C4-2B (cell line): Measurements from ENCODE around the gene TRPV3.

ENCODE experiments used
- H3K27ac ChIP-seq: fragments of 450-650 bp; 2 replicates; pipeline ENCODE4 v1.5.1; 2017
- CTCF ChIP-seq: fragments of 450-650 bp; conservative IDR thresholded peaks from 2 replicates; pipeline ENCODE4 v1.5.1; 2017; ENCODE audit warnings: mild to moderate bottlenecking
- ZFX ChIP-seq: fragments of 450-650 bp; IDR thresholded peaks from 2 replicates; pipeline ENCODE4 v1.6.1; 2017

TRPV3 gene

GRCh38 chr17:3596804-3597464 lies 39.3 kb upstream of the TRPV3 start:
- TF ChIP-seq ZFX (no peak), CTCF (no peak)
- H3K27ac ChIP-seq, result no peak overlapping the region

GRCh38 chr17:3594976-3595375 lies 37.4 kb upstream of the TRPV3 start:
- TF ChIP-seq CTCF, result no peak
- H3K27ac ChIP-seq, result no peak overlapping the region

- H3K27ac ChIP-seq, result no peak overlapping the region
- no peak for TF ChIP-seq CTCF
Observed at GRCh38 chr17:3594051-3594800, 36.6 kb upstream of the TRPV3 start.

DNA sequence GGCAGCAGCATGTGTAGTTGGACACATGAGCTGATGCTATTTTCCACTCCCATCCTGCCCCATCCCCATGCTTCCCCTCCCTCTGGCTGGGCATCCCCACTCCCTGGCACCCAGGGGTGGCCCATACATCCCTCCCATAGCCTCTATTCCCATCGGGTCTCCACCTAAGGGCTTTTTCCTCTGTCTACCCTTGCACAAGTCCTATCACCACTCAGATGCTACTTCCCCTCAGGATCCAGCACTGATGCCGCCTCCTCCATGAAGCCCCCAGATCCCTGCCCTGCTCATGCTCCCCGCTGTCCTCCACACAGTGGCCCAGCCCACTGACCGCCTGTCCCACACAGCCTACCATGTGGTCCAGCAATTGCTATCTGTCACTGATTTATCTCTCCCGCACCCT lies 35.8 kb upstream of the TRPV3 start:
- no peak overlapping the region for H3K27ac ChIP-seq
- no peak for TF ChIP-seq CTCF
- TF ChIP-seq ZFX, result no peak

DNA sequence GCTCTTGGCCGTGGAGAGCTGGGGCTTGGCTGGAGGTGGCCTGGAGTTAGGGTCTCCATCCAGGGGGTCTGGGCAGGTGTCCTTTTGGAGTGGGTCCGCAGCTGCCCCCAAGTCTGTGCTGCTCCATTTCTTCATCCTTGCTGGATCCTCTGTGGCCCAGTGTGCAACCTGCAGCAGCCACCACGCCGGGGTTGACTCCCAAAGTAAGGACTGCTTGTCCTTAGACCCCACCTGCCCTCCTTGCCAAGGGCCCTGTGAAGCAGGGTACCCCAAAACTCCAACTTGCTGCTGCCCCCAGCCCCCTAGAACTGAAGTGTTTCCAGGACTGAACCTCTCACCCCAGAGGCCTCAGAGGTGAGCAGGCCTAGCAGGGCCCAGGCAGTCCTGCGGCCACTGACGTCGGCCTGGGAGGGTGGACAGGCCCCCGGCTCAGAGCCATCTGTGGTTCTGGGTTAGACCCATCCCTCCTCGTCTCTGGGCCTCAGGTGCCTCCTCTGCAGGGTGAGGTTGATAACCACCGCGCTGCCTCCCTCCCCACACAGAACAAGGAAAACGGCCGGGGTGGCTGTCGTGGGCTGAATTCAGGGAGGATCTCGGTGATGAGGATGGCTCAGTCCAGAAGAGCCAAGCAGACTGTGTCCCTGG lies 34.7 kb upstream of the TRPV3 start:
- H3K27ac ChIP-seq, result no peak overlapping the region
- TF ChIP-seq CTCF (no peak), ZFX (no peak)

- no peak overlapping the region for H3K27ac ChIP-seq
- TF ChIP-seq ZFX, result no peak
- no peak for TF ChIP-seq CTCF
Observed at GRCh38 chr17:3590768-3591167, 33.2 kb upstream of the TRPV3 start.

DNA sequence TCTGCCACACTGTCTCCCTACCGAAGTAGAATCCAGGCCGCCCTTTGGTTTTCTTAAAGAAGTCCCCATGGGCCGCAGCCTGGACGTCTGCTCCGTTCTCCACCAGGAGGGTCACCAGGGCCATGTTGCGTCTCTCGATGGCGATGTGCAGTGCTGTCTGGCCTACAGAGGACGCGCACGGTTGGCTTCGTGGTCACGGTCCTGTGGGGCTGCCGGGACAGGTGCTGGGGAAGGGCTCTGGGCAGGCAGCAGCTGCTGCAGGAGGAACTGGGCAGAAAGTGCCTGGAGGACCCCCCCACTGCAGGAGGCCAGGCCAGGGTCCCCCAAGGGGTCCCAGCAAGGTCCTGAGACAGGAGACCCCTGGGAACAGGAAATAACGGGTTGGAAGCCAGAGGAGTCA lies 32.6 kb upstream of the TRPV3 start:
- TF ChIP-seq ZFX, result no peak
- TF ChIP-seq CTCF, result no peak
- no peak overlapping the region for H3K27ac ChIP-seq
